K562 (cell line): ENCODE measurements around the gene MDH2. TPM values are rescaled to one million over a fixed set of nuclear protein-coding genes. Genes with fewer than 3 reads are reported as not detected.
"Not testable (repeated sequence)": the region's sequence is repeated elsewhere in the genome, so short reads cannot be mapped to it uniquely, and the experiment has no call there.

Experiments used
- ATAC-seq: fragments of 200-7000 bp; cut with Tn5 transposase; 3 replicates; pipeline ENCODE4 v1.9.1; 2020; ENCODE audit warnings: moderate library complexity
- BruUV-seq: library from RNA; stranded (reverse); fragments of 400-500 nt; replicated peaks from 2 replicates; lab custom pipeline; 2021; lab: Mats Ljungman, UMichigan
- CTCF ChIA-PET: fragments of 300-600 bp; formaldehyde crosslinking; extraction: SDS; loops from one replicate; lab custom pipeline; 2021; ENCODE audit warnings: low intra/inter-chr PET ratio; lab: Yijun Ruan, JAX
- POLR2A ChIA-PET: fragments of 300-600, 350-650 bp; sonication (Branson Sonifier 250); formaldehyde crosslinking; extraction: SDS; loops from one replicate; lab custom pipeline; 2021; ENCODE audit warnings: antibody characterized with exemption, inconsistent platforms; lab: Yijun Ruan, JAX
- DNase-seq, 4 experiments: peaks; one replicate each; pipeline versions ENCODE4 v3.0.0 to v3.0.0-alpha.2; 2011 to 2018; ENCODE audit warnings: low spot score in 3 of 4, mixed read lengths in 3 of 4; ENCODE audit errors: extremely low read depth in 1 of 4
- FAIRE-seq: peaks from 2 replicates; lab custom pipeline; 2011; peaks lifted over from hg19 to GRCh38; lab: Jason Lieb, UNC
- H2AFZ ChIP-seq: 2 replicates; pipeline ENCODE4 v1.6.0; 2011; ENCODE audit warnings: low read depth, low read length, control low read depth, inconsistent platforms
- H3K27ac ChIP-seq: fragments of 200-600 bp; 3 replicates; pipeline ENCODE4 v1.8.0; 2011; ENCODE audit warnings: low read depth, mild to moderate bottlenecking, control low read depth, inconsistent platforms, low read length, moderate library complexity, mixed read lengths; ENCODE audit errors: extremely low read depth
- H3K27me3 ChIP-seq, 2 experiments: fragments of 300-600 bp in 1 of 2; 2 replicates in 1 of 2; 3 replicates in 1 of 2; pipeline versions ENCODE4 v1.6.0 to v1.8.0; 2011; ENCODE audit warnings: inconsistent platforms in 2 of 2, low read length in 2 of 2, mild to moderate bottlenecking in 1 of 2, mixed read lengths in 1 of 2, moderate library complexity in 1 of 2; ENCODE audit not compliant: control insufficient read depth in 2 of 2, insufficient read depth in 2 of 2
- H3K36me3 ChIP-seq: fragments of 300-600 bp; 3 replicates; pipeline ENCODE4 v1.8.0; 2011; ENCODE audit warnings: mild to moderate bottlenecking, low read length, inconsistent platforms; ENCODE audit not compliant: control insufficient read depth, insufficient read depth
- H3K4me1 ChIP-seq, 2 experiments: fragments of 200-600 bp in 1 of 2; replicated peaks in 1 of 2; 2 replicates in 1 of 2; 3 replicates in 1 of 2; pipeline versions ENCODE4 v1.5.1 to v1.8.0; 2011; ENCODE audit warnings: inconsistent platforms in 2 of 2, low read length in 2 of 2, mild to moderate bottlenecking in 1 of 2, mixed read lengths in 1 of 2, moderate library complexity in 1 of 2; ENCODE audit not compliant: control insufficient read depth in 2 of 2, insufficient read depth in 2 of 2
- H3K4me2 ChIP-seq: 2 replicates; pipeline ENCODE4 v1.6.1; 2011; ENCODE audit warnings: low read length, control low read depth, inconsistent platforms, mixed read lengths; ENCODE audit not compliant: insufficient read depth
- H3K4me3 ChIP-seq: fragments of 200-600 bp; sonication (generic), shearing (Covaris generic); 2 replicates; pipeline ENCODE4 v1.5.1; 2016; ENCODE audit warnings: control low read depth, inconsistent platforms
- H3K79me2 ChIP-seq: fragments of 200-600 bp; 3 replicates; pipeline ENCODE4 v1.8.0; 2011; ENCODE audit warnings: low read length, inconsistent platforms; ENCODE audit not compliant: control insufficient read depth, insufficient read depth
- H3K9ac ChIP-seq, 2 experiments: 2 replicates each; pipeline versions ENCODE4 v1.6.0 to v1.6.1; 2011; ENCODE audit warnings: low read depth in 2 of 2, low read length in 2 of 2, control low read depth in 1 of 2, inconsistent platforms in 1 of 2, mild to moderate bottlenecking in 1 of 2, mixed read lengths in 1 of 2; ENCODE audit not compliant: insufficient read depth in 1 of 2
- H3K9me1 ChIP-seq: one replicate; pipeline ENCODE4 v1.6.0; 2011; ENCODE audit warnings: inconsistent platforms, mild to moderate bottlenecking, low read length, moderate library complexity; ENCODE audit not compliant: control insufficient read depth, insufficient read depth
- H3K9me3 ChIP-seq: replicated peaks from 2 replicates; pipeline ENCODE4 v1.5.1; 2011; ENCODE audit warnings: low read depth, low read length, inconsistent platforms; ENCODE audit not compliant: control insufficient read depth, insufficient read depth
- H4K20me1 ChIP-seq: replicated peaks from 2 replicates; pipeline ENCODE4 v1.6.1; 2011; ENCODE audit warnings: low read length, inconsistent platforms, mixed read lengths; ENCODE audit not compliant: control insufficient read depth, insufficient read depth
- MIER1 ChIP-seq: fragments of 450-650 bp; IDR thresholded peaks from 2 replicates; pipeline ENCODE4 v1.6.1; 2016; ENCODE audit warnings: antibody characterized with exemption, mild to moderate bottlenecking, low read depth
- ZKSCAN3 ChIP-seq: fragments of 250-450 bp; sonication (Bioruptor Pico); IDR thresholded peaks from 2 replicates; pipeline ENCODE4 v1.4.0; 2020
- ZNF121 ChIP-seq: sonication (generic); formaldehyde crosslinking; conservative IDR thresholded peaks from 2 replicates; pipeline ENCODE4 v1.8.0; 2022; ENCODE audit warnings: missing genetic modification reagents
- ZNF766 ChIP-seq: fragments of 200-800 bp; sonication (Bioruptor generic); conservative IDR thresholded peaks from 2 replicates; pipeline ENCODE4 v1.6.1; 2016; ENCODE audit warnings: missing genetic modification characterization, missing compliant biosample characterization
- WGBS: fragments of 100-300 bp; shearing (Covaris generic); methylation state at CpG from one replicate; pipeline ENCODE4 v1.1.6; 2016; ENCODE audit warnings: low coverage, mixed read lengths; ENCODE audit not compliant: insufficient coverage; ENCODE audit errors: missing lambda C conversion rate; 5-methylcytosine and 5-hydroxymethylcytosine counted together
- in situ Hi-C: fragments of 300-500 bp; cut with MboI; formaldehyde crosslinking; loops from 4 replicates; pipeline ENCODE4 v1.15.0; 2018; ENCODE audit warnings: inconsistent platforms, mixed read lengths
- intact Hi-C: fragments of 100-400 bp; cut with micrococcal nuclease; formaldehyde crosslinking; loops from 2 replicates; pipeline ENCODE4 v1.14.2; 2022
- polyA plus RNA-seq, 8 experiments: library from polyadenylated mRNA; depleted of rRNA in 4 of 8; stranded (reverse) in 5 of 8; unstranded in 3 of 8; fragments of >200 nt; fragmentation: Nextera tagmentation in 2 of 8; fragmentation: Illumina TruSeq in 1 of 8; extraction: Ambion mirVana in 2 of 8; extraction: Trizol in 1 of 8; gene quantifications; 2 replicates each; pipeline versions ENCODE4 v1.2.1 to v1.2.3, GENCODE V29; 2011 to 2014; ENCODE audit warnings: inconsistent platforms in 1 of 8, missing spikeins in 1 of 8
- total RNA-seq, 7 experiments: library from RNA; depleted of rRNA in 6 of 7; stranded (reverse); fragments of >200 nt in 6 of 7; fragmentation: Illumina TruSeq in 2 of 7; extraction: Trizol in 2 of 7; gene quantifications; 2 replicates each; pipeline versions ENCODE4 v1.2.1 to v1.2.3, GENCODE V29; 2011 to 2021; ENCODE audit warnings: low replicate concordance in 1 of 7
- TF ChIP-seq, protein P1 (sequence below): sonication (generic); formaldehyde crosslinking; IDR thresholded peaks from 2 replicates; pipeline ENCODE4 v1.8.1; 2023; ENCODE audit warnings: mild to moderate bottlenecking, missing genetic modification reagents
- TF ChIP-seq, protein P2 (sequence below): fragments of 250-450 bp; sonication (Bioruptor Pico); IDR thresholded peaks from 2 replicates; pipeline ENCODE4 v1.6.1; 2021; ENCODE audit warnings: mild to moderate bottlenecking
- TF ChIP-seq, protein P3 (sequence below): sonication (generic); formaldehyde crosslinking; IDR thresholded peaks from 2 replicates; pipeline ENCODE4 v1.8.1; 2023; ENCODE audit warnings: mild to moderate bottlenecking, missing genetic modification reagents, moderate library complexity
- TF ChIP-seq, protein P4 (sequence below): fragments of 450-650 bp; formaldehyde crosslinking; IDR thresholded peaks from 2 replicates; pipeline ENCODE4 v1.4.0; 2020; ENCODE audit warnings: mild to moderate bottlenecking, moderate library complexity
- TF ChIP-seq, protein P5 (sequence below): conservative IDR thresholded peaks from 2 replicates; pipeline ENCODE4 v1.6.1; 2011; ENCODE audit warnings: low read depth, mild to moderate bottlenecking, low read length; ENCODE audit not compliant: control insufficient read depth

MDH2 gene
- total and polyA plus RNA-seq, 9 of the 15 experiments (the other 6 are each of a cell fraction or from before 2014, with no cell fraction given), result 106 to 701 (median 242) TPM

DNA sequence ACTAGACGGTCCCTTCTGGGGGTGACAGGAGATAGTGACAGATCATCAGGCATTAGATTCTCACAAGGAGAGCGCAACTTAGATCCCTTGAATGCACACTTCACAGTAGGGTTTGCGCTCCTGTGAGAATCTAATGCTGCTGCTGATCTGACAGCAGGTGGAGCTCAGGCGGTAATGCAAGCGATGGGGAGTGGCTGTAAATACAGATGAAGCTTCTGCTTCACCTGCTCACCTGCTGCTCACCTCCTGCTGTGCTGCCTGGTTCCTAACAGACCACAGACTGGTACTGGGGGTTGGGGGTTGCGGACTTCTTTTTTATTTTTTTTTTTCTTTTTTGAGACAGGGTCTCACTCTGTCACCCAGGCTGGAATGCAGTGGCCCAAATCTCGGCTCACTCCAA, 18.2 kb upstream of the MDH2 start:
- TF ChIP-seq, protein P1, sequence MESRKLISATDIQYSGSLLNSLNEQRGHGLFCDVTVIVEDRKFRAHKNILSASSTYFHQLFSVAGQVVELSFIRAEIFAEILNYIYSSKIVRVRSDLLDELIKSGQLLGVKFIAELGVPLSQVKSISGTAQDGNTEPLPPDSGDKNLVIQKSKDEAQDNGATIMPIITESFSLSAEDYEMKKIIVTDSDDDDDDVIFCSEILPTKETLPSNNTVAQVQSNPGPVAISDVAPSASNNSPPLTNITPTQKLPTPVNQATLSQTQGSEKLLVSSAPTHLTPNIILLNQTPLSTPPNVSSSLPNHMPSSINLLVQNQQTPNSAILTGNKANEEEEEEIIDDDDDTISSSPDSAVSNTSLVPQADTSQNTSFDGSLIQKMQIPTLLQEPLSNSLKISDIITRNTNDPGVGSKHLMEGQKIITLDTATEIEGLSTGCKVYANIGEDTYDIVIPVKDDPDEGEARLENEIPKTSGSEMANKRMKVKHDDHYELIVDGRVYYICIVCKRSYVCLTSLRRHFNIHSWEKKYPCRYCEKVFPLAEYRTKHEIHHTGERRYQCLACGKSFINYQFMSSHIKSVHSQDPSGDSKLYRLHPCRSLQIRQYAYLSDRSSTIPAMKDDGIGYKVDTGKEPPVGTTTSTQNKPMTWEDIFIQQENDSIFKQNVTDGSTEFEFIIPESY, result peak; percentile 93
- TF ChIP-seq, all 486 proteins: peak for 1; not testable (repeated sequence) for 485
- BruUV-seq, H3K27ac ChIP-seq, H3K4me3 ChIP-seq, FAIRE-seq, H3K9ac ChIP-seq, H3K4me2 ChIP-seq, ATAC-seq, H3K9me3 ChIP-seq, H3K4me1 ChIP-seq, H3K9me1 ChIP-seq, H4K20me1 ChIP-seq, DNase-seq, H2AFZ ChIP-seq, H3K27me3 ChIP-seq, CTCF ChIA-PET, POLR2A ChIA-PET, H3K79me2 ChIP-seq, in situ Hi-C loops, intact Hi-C loops: not testable (repeated sequence)
- peaks cover 13% of the 10 kb centered on the region; the same call in 2 of the 3 replicates for H3K36me3 ChIP-seq
- 79% methylated on average over 7 of the region's 7 CpGs for WGBS

DNA sequence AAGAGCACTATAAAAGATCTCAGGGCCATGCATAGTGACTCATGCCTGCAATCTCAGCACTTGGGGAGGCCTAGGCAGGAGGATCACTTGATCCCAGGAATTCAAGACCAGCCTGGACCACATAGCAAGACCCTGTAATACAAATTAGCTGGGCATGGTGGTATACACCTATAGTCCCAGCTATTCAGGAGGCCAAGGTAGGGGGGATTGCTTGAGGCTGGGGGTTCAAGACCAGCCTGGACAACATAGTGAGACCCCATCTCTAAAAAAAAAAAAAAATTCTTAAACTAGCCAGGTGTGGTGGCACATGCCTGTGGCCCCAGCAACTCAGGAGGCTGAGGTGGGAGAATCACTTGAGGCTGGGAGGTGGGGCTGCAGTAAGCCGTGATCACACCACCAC, 15.9 kb upstream of the MDH2 start:
- intact Hi-C loops (no loop called here), in situ Hi-C loops (no loop called here)
- 67% methylated on average over 1 of the region's 1 CpG for WGBS
- Histone ChIP-seq H3K27ac (no peak overlapping the region), H3K79me2 (no peaks in the 10 kb centered on the region), H3K36me3 (peaks cover 11% of the 10 kb centered on the region; the same call in 2 of the 3 replicates), H3K9me3 (no peaks in the 10 kb centered on the region), H3K4me2 (no peak overlapping the region), H3K9ac (no peak overlapping the region), H3K9me1 (no peaks in the 10 kb centered on the region), H3K4me3 (no peak overlapping the region), H4K20me1 (no peaks in the 10 kb centered on the region), H2AFZ (no peak overlapping the region), H3K27me3 (no peaks in the 10 kb centered on the region), H3K4me1 (no peaks in the 10 kb centered on the region; a peak in 1 of 5 replicates)
- BruUV-seq, result no TSS peak
- DNase-seq (no peak), ATAC-seq (no peak), FAIRE-seq (no peak)
- ChIA-PET CTCF (interaction anchor here (0.6 kb wide), 1 partner anchor 346 kb away, joined by 3 read pairs; no protein-coding TSS in a partner anchor), POLR2A (no interaction called here)
- TF ChIP-seq, protein P2, sequence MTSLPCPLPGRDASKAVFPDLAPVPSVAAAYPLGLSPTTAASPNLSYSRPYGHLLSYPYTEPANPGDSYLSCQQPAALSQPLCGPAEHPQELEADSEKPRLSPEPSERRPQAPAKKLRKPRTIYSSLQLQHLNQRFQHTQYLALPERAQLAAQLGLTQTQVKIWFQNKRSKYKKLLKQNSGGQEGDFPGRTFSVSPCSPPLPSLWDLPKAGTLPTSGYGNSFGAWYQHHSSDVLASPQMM, result no peak
- TF ChIP-seq ZNF766 (CRISPR knock-in tag) (no peak), MIER1 (no peak), ZKSCAN3 (CRISPR knock-in tag) (no peak), ZNF121 (CRISPR knock-in tag) (peak; percentile 97)
- TF ChIP-seq, protein P3, sequence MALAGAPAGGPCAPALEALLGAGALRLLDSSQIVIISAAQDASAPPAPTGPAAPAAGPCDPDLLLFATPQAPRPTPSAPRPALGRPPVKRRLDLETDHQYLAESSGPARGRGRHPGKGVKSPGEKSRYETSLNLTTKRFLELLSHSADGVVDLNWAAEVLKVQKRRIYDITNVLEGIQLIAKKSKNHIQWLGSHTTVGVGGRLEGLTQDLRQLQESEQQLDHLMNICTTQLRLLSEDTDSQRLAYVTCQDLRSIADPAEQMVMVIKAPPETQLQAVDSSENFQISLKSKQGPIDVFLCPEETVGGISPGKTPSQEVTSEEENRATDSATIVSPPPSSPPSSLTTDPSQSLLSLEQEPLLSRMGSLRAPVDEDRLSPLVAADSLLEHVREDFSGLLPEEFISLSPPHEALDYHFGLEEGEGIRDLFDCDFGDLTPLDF (CRISPR knock-in tag), result no peak
- TF ChIP-seq, protein P4, sequence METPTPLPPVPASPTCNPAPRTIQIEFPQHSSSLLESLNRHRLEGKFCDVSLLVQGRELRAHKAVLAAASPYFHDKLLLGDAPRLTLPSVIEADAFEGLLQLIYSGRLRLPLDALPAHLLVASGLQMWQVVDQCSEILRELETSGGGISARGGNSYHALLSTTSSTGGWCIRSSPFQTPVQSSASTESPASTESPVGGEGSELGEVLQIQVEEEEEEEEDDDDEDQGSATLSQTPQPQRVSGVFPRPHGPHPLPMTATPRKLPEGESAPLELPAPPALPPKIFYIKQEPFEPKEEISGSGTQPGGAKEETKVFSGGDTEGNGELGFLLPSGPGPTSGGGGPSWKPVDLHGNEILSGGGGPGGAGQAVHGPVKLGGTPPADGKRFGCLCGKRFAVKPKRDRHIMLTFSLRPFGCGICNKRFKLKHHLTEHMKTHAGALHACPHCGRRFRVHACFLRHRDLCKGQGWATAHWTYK (CRISPR knock-in tag), result no peak
- TF ChIP-seq, protein P5, sequence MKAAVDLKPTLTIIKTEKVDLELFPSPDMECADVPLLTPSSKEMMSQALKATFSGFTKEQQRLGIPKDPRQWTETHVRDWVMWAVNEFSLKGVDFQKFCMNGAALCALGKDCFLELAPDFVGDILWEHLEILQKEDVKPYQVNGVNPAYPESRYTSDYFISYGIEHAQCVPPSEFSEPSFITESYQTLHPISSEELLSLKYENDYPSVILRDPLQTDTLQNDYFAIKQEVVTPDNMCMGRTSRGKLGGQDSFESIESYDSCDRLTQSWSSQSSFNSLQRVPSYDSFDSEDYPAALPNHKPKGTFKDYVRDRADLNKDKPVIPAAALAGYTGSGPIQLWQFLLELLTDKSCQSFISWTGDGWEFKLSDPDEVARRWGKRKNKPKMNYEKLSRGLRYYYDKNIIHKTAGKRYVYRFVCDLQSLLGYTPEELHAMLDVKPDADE, result no peak
